HepG2 (cell line): ENCODE data around the gene VSIG10L2. TPM values are rescaled to one million over a fixed set of nuclear protein-coding genes. Genes with fewer than 3 reads are reported as not detected.

Experiments
- BRD4 ChIP-seq: sonication (generic); formaldehyde crosslinking; IDR thresholded peaks from 2 replicates; pipeline ENCODE4 v1.4.0; 2020; ENCODE audit warnings: missing genetic modification reagents
- EP300 ChIP-seq, 3 experiments: sonication (generic) in 1 of 3; formaldehyde crosslinking in 1 of 3; IDR thresholded peaks; 2 replicates each; pipeline versions ENCODE4 v1.5.1 to v1.6.1; 2011 to 2020; ENCODE audit warnings: low read depth in 2 of 3, low read length in 2 of 3, borderline replicate concordance in 1 of 3, improper control_type of control experiment in 1 of 3, mild to moderate bottlenecking in 1 of 3, missing genetic modification reagents in 1 of 3, moderate library complexity in 1 of 3
- GTF2F1 ChIP-seq: fragments of 150-350 bp; IDR thresholded peaks from 2 replicates; pipeline ENCODE4 v1.6.1; 2014; ENCODE audit warnings: low read length
- HMG20A ChIP-seq: IDR thresholded peaks from 2 replicates; pipeline ENCODE4 v1.6.1; 2016; ENCODE audit warnings: borderline replicate concordance
- HNRNPK ChIP-seq: fragments of 200-400 bp; formaldehyde crosslinking; IDR thresholded peaks from 2 replicates; pipeline ENCODE4 v1.6.1; 2018; ENCODE audit warnings: low read length, low read depth, moderate library complexity, mild to moderate bottlenecking; ENCODE audit not compliant: poor library complexity, severe bottlenecking
- NFKB2 ChIP-seq: sonication (generic); formaldehyde crosslinking; IDR thresholded peaks from 2 replicates; pipeline ENCODE4 v1.4.0; 2020; ENCODE audit warnings: missing genetic modification reagents, borderline replicate concordance
- PATZ1 ChIP-seq: sonication (generic); formaldehyde crosslinking; IDR thresholded peaks from 2 replicates; pipeline ENCODE4 v1.4.0; 2020; ENCODE audit warnings: missing genetic modification reagents
- RFX1 ChIP-seq: fragments of 450-650 bp; IDR thresholded peaks from 2 replicates; pipeline ENCODE4 v1.6.1; 2017
- SALL1 ChIP-seq: sonication (generic); formaldehyde crosslinking; IDR thresholded peaks from 2 replicates; pipeline ENCODE4 v1.8.0; 2022; ENCODE audit warnings: mild to moderate bottlenecking, missing genetic modification reagents
- SOX5 ChIP-seq: IDR thresholded peaks from 2 replicates; pipeline ENCODE4 v1.6.1; 2016; ENCODE audit warnings: borderline replicate concordance
- ZFP36L2 ChIP-seq: sonication (generic); formaldehyde crosslinking; IDR thresholded peaks from 2 replicates; pipeline ENCODE4 v1.4.0; 2020; ENCODE audit warnings: missing genetic modification reagents
- ZFP91 ChIP-seq: sonication (generic); formaldehyde crosslinking; IDR thresholded peaks from 2 replicates; pipeline ENCODE4 v1.9.0; 2022; ENCODE audit warnings: missing genetic modification reagents, mild to moderate bottlenecking, borderline replicate concordance
- ZKSCAN1 ChIP-seq: fragments of 150-350 bp; IDR thresholded peaks from 2 replicates; pipeline ENCODE4 v1.6.1; 2014; ENCODE audit warnings: low read length
- ZNF383 ChIP-seq: sonication (generic); formaldehyde crosslinking; IDR thresholded peaks from 2 replicates; pipeline ENCODE4 v1.4.0; 2020; ENCODE audit warnings: missing genetic modification reagents, mild to moderate bottlenecking, borderline replicate concordance
- ZNF619 ChIP-seq: sonication (generic); formaldehyde crosslinking; IDR thresholded peaks from 2 replicates; pipeline ENCODE4 v1.4.0; 2020; ENCODE audit warnings: mild to moderate bottlenecking, missing genetic modification reagents
- ZNF749 ChIP-seq: sonication (generic); formaldehyde crosslinking; IDR thresholded peaks from 2 replicates; pipeline ENCODE4 v1.8.0; 2022; ENCODE audit warnings: mild to moderate bottlenecking, missing genetic modification reagents, moderate library complexity, borderline replicate concordance
- ZNF773 ChIP-seq: sonication (generic); formaldehyde crosslinking; IDR thresholded peaks from 2 replicates; pipeline ENCODE4 v1.4.0; 2020; ENCODE audit warnings: missing genetic modification reagents, borderline replicate concordance
- polyA plus RNA-seq, 8 experiments: library from polyadenylated mRNA; depleted of rRNA in 3 of 8; stranded (reverse) in 7 of 8; unstranded in 1 of 8; fragments of >200 nt; fragmentation: Illumina TruSeq in 4 of 8; extraction: Trizol in 4 of 8; gene quantifications; 2 replicates each; pipeline versions ENCODE4 v1.2.1 to v1.2.3, GENCODE V29; 2011 to 2016; ENCODE audit warnings: low read depth in 4 of 8, missing spikeins in 1 of 8, mixed read lengths in 1 of 8; ENCODE audit not compliant: insufficient read depth in 1 of 8
- total RNA-seq, 5 experiments: library from RNA; depleted of rRNA; stranded (reverse); fragments of >200 nt; fragmentation: Illumina TruSeq; extraction: Trizol; gene quantifications; 2 replicates each; pipeline ENCODE4 v1.2.3, GENCODE V29; 2016; ENCODE audit warnings: low read depth in 1 of 5
- TF ChIP-seq, protein P1 (sequence below): IDR thresholded peaks from 2 replicates; pipeline ENCODE4 v1.4.0; 2020; ENCODE audit warnings: mild to moderate bottlenecking, missing genetic modification reagents
- TF ChIP-seq, protein P2 (sequence below): sonication (generic); formaldehyde crosslinking; conservative IDR thresholded peaks from 2 replicates; pipeline ENCODE4 v1.8.0; 2022; ENCODE audit warnings: low read depth, missing genetic modification reagents

The VSIG10L2 gene
- total and polyA plus RNA-seq, 2 of the 13 experiments (the other 11 are each of a cell fraction or from before 2014, with no cell fraction given), result 0.21 TPM; not detected in 1

DNA sequence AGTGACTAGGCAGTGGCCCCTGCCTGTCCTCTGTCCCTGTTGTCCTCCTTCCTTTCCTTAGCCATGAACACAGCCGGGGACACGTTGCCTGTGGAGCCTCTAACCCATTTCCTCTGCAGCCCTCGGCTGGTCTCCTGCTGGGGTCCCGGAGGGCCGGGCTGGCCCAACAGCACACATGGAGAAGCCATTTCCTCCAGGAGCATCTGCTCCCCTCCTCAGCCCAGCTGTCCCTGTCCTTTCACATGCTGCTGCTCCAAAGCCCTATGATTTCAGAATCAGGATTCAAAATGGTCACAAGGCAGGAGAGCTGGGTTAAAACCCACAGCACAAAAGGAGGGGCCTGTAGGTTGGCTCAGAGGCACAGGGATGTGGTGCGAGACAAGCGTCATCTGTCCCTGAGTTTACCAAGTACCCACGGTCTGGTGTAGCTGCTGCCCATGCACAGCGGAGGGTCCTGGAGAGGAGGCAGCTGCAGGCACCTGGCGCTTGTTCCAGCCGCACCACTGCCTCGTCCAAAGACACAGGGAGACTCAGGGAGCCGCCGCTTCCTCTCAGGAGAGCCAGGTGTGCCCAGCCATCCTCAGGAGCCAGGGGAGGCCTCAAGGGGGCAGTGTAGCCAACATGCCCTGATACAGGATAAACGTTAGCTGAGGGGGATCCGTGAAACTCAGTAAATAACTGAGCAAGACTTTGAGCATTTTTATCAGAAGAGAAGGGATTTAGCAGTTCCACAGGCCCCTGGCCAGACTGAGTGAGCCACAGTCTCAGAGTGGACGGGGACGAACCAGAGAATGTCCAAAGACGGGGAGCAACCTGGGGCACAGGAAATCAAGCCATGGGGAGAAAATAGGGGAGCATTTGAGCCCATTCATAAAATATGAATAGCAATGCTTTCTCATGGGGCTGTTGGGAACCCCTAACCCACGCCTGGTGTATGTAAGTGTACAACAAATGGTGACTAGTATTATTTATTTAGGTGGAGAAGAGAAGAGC, 3.9 kb upstream of the VSIG10L2 start (continued):
- TF ChIP-seq PATZ1 (no peak), ZNF619 (CRISPR knock-in tag) (no peak), NFKB2 (CRISPR knock-in tag) (no peak), ZFP91 (CRISPR knock-in tag) (peak; percentile 38; the same call in 1 of the 2 replicates), SOX5 (CRISPR knock-in tag) (peak; percentile 9; the same call in 1 of the 2 replicates), RFX1 (no peak), ZNF749 (CRISPR knock-in tag) (no peak), ZKSCAN1 (no peak), ZNF383 (no peak), SALL1 (CRISPR knock-in tag) (peak; percentile 57), ZNF773 (CRISPR knock-in tag) (no peak), HMG20A (CRISPR knock-in tag) (no peak), GTF2F1 (no peak), BRD4 (CRISPR knock-in tag) (no peak), EP300 (IDR thresholded peaks at IDR 0.05; ENCODE audit: low read depth in 2 of 2, low read length in 2 of 2) (no peak), EP300 (CRISPR knock-in tag; IDR thresholded peaks at IDR 0.05; ENCODE audit: borderline replicate concordance) (no peak), ZFP36L2 (CRISPR knock-in tag) (no peak), HNRNPK (no peak)
- TF ChIP-seq, protein P1, sequence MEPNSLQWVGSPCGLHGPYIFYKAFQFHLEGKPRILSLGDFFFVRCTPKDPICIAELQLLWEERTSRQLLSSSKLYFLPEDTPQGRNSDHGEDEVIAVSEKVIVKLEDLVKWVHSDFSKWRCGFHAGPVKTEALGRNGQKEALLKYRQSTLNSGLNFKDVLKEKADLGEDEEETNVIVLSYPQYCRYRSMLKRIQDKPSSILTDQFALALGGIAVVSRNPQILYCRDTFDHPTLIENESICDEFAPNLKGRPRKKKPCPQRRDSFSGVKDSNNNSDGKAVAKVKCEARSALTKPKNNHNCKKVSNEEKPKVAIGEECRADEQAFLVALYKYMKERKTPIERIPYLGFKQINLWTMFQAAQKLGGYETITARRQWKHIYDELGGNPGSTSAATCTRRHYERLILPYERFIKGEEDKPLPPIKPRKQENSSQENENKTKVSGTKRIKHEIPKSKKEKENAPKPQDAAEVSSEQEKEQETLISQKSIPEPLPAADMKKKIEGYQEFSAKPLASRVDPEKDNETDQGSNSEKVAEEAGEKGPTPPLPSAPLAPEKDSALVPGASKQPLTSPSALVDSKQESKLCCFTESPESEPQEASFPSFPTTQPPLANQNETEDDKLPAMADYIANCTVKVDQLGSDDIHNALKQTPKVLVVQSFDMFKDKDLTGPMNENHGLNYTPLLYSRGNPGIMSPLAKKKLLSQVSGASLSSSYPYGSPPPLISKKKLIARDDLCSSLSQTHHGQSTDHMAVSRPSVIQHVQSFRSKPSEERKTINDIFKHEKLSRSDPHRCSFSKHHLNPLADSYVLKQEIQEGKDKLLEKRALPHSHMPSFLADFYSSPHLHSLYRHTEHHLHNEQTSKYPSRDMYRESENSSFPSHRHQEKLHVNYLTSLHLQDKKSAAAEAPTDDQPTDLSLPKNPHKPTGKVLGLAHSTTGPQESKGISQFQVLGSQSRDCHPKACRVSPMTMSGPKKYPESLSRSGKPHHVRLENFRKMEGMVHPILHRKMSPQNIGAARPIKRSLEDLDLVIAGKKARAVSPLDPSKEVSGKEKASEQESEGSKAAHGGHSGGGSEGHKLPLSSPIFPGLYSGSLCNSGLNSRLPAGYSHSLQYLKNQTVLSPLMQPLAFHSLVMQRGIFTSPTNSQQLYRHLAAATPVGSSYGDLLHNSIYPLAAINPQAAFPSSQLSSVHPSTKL (CRISPR knock-in tag), result 0 out of 2 replicates have a peak, but pooled peaks have one; percentile 27
- TF ChIP-seq, protein P2, sequence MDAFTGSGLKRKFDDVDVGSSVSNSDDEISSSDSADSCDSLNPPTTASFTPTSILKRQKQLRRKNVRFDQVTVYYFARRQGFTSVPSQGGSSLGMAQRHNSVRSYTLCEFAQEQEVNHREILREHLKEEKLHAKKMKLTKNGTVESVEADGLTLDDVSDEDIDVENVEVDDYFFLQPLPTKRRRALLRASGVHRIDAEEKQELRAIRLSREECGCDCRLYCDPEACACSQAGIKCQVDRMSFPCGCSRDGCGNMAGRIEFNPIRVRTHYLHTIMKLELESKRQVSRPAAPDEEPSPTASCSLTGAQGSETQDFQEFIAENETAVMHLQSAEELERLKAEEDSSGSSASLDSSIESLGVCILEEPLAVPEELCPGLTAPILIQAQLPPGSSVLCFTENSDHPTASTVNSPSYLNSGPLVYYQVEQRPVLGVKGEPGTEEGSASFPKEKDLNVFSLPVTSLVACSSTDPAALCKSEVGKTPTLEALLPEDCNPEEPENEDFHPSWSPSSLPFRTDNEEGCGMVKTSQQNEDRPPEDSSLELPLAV (CRISPR knock-in tag), result no peak
